Measurements from ENCODE around the gene PIGR. TPM values are rescaled to one million over a fixed set of nuclear protein-coding genes. Genes with fewer than 3 reads are reported as not detected.
A peak's percentile ranks its signal among the peaks of the same experiment; 100 is the strongest.

The PIGR gene
- total and polyA plus RNA-seq, 9 of the 15 experiments (the other 6 are each of a cell fraction or from before 2014, with no cell fraction given), result 0.01 to 1.5 (median 0.03) TPM; not detected in 4

DNA sequence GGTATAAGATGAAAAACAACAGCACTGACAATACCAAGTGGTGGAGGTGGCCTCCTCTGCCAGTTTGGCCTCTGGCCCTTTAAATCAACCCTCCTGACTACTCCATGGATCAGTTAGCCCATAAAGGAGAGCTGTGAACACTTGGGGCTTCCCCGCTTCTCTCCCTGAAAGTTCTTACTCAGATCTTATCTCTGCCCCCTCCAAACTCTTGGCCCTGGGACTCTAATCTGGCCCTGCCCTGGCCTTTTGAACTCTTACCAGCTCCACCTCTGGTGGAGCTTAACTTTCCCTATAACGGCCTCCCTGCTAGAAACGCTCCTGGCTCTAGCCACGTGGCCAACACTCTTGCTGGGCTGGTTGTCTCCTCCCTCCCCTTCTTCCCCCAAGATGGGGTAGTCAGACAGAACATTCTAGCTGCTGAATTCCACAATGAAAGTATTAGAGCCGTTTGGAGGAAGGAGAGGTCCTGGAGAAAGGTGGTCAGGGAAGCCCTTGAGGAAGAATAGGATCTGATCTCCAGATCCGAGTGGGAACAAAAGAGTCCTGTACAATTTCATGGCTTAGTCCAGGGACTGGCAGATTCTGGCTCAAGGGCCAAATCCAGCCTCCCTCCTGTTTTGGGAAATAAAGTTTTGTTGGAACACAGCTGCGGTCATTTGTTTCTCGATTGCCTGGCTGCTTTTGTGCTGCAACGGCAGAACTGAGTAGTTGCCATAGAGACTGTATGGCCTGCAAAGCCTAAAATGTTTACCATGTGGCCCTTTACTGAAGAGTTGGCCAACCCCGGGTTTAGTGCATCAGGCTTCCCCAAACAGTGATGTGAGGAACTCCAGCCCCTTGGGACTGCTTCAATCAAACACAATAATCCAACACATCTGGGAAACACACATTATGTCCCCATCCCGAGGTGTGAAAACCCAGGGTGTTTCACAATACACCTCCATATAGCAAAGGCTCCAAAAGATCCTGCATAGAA lies 9.5 kb upstream of the PIGR start (continued):
- TF ChIP-seq, protein P1, sequence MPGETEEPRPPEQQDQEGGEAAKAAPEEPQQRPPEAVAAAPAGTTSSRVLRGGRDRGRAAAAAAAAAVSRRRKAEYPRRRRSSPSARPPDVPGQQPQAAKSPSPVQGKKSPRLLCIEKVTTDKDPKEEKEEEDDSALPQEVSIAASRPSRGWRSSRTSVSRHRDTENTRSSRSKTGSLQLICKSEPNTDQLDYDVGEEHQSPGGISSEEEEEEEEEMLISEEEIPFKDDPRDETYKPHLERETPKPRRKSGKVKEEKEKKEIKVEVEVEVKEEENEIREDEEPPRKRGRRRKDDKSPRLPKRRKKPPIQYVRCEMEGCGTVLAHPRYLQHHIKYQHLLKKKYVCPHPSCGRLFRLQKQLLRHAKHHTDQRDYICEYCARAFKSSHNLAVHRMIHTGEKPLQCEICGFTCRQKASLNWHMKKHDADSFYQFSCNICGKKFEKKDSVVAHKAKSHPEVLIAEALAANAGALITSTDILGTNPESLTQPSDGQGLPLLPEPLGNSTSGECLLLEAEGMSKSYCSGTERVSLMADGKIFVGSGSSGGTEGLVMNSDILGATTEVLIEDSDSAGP (CRISPR knock-in tag; IDR thresholded peaks at IDR 0.05), result peak; percentile 71
- TF ChIP-seq PRDM10 (IDR thresholded peaks at IDR 0.05; ENCODE audit: partially characterized antibody), result no peak
- TF ChIP-seq NFRKB (IDR thresholded peaks at IDR 0.05; ENCODE audit: low read depth), result no peak
- TF ChIP-seq ZNF639 (CRISPR knock-in tag; conservative IDR thresholded peaks at IDR 0.05 in 1 of 2, IDR thresholded peaks at IDR 0.05 in 1 of 2), result peak in 1 of 2 experiments; percentile 69; a peak in 2 of 4 replicates
- no peak for TF ChIP-seq ZNF778 (CRISPR knock-in tag; IDR thresholded peaks at IDR 0.05)
- no peak for TF ChIP-seq ZNF780A (CRISPR knock-in tag; IDR thresholded peaks at IDR 0.05)
- TF ChIP-seq, protein P2, sequence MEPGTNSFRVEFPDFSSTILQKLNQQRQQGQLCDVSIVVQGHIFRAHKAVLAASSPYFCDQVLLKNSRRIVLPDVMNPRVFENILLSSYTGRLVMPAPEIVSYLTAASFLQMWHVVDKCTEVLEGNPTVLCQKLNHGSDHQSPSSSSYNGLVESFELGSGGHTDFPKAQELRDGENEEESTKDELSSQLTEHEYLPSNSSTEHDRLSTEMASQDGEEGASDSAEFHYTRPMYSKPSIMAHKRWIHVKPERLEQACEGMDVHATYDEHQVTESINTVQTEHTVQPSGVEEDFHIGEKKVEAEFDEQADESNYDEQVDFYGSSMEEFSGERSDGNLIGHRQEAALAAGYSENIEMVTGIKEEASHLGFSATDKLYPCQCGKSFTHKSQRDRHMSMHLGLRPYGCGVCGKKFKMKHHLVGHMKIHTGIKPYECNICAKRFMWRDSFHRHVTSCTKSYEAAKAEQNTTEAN (CRISPR knock-in tag; IDR thresholded peaks at IDR 0.05), result no peak
- peak in 1 of 2 experiments; percentile 33; a peak in 1 of 4 replicates for TF ChIP-seq HDAC1 (IDR thresholded peaks at IDR 0.05)
- no peak for TF ChIP-seq ZBTB26 (CRISPR knock-in tag; IDR thresholded peaks at IDR 0.05)
- no peak for TF ChIP-seq ZKSCAN8 (CRISPR knock-in tag; IDR thresholded peaks at IDR 0.05)
- TF ChIP-seq USF2 (CRISPR knock-in tag; IDR thresholded peaks at IDR 0.05), result peak; percentile 73
- no peak for TF ChIP-seq FOXK2 (conservative IDR thresholded peaks at IDR 0.05 in 1 of 2, IDR thresholded peaks at IDR 0.05 in 1 of 2; ENCODE audit: low read depth in 2 of 2)
- TF ChIP-seq FOXJ2 (tag; IDR thresholded peaks at IDR 0.05), result peak; percentile 74; the same call in 1 of the 2 replicates
- TF ChIP-seq CSDE1 (IDR thresholded peaks at IDR 0.05), result no peak
